ENCODE data around the gene SNPH.

The SNPH gene

DNA sequence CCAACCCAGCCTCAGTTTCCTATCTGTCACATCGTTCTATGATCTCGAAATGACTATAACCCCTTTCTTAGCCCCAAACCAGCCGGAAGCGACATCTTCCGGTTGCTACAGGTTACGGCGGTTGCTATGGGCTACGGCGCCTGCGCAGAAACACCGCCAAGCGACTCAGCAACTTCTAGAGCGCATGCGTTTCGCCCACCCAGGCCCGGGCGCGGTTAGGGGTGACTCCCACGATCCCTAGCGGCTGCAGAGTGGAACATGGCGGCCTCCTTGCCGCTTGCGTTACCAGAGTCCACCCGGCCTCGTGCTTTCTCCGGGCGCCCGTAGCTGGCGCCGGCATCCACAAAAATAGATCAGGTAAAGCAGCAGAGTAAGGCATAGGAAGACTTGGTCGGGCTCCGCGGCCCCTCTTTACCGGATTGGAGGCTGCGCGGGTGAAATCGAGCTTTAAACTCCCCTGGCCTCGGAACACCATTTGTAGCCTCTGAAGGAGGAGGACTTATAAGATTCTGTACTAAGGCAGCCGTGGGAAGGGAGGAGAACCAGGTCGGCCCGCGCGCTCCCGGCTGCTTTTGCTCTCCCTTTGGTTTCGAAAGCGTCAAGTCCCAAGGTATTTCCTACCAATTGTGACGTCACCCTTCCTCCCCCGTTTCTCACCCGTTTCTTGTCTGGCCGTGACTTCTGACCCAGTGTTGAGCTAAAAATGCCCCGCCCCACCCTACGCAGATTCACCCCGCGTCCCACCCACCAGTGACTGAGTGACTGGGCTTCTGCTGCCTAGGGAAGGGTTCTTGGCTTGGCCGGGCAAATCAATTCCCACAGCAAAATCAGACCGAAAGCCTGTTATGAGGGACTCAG, 59.3 kb downstream of the SNPH start:
- peak; percentile 95 for DNase-seq

DNA sequence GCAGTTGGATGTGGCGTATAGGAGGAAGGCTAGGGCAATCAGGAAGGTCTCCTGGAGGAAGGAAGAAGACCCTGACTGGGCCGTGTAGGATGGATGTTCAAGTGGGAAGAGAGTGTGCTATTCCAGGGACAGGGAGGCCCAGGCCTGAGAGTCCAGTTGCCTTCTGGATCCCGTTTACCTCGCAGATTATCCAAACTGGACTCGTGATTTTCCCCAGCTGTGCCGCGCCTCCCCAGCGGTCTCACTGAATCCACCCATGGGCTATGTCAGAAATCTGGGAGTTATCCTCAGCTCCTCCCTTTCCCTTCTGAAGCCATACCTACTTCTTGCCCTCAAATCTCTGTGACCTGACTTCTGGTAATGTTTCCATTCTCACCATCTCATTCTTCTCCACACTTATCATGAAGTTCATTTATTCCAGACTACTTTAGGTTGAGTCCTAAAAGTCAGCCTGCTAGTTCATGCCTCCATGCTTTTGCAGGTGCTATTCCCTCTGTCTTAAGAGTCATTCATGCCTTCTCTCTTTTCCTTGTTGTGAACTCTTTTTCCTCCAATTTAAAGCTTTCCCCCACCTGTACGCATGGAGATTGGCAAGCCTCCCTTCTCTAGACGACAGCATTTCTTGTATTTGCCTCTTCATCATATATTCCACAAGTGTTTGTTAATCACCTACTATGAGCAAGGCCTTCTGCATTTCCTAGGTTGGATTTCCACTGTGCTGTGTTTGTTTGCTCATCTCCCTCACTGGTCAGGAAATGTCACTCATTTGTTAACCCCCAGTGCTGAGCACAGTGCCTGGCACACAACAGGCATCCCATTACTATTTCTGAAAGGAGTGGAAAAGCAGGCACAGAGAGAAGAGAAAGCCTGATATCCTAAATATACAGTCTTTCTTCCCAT, 60.2 kb downstream of the SNPH start:
- no peak for DNase-seq

- no peak for DNase-seq
These were observed 61.2 kb downstream of the SNPH start for GRCh38 chr20:1327241-1327653.

- DNase-seq, result no peak
These were observed 62.0 kb downstream of the SNPH start for GRCh38 chr20:1327827-1328679.

DNA sequence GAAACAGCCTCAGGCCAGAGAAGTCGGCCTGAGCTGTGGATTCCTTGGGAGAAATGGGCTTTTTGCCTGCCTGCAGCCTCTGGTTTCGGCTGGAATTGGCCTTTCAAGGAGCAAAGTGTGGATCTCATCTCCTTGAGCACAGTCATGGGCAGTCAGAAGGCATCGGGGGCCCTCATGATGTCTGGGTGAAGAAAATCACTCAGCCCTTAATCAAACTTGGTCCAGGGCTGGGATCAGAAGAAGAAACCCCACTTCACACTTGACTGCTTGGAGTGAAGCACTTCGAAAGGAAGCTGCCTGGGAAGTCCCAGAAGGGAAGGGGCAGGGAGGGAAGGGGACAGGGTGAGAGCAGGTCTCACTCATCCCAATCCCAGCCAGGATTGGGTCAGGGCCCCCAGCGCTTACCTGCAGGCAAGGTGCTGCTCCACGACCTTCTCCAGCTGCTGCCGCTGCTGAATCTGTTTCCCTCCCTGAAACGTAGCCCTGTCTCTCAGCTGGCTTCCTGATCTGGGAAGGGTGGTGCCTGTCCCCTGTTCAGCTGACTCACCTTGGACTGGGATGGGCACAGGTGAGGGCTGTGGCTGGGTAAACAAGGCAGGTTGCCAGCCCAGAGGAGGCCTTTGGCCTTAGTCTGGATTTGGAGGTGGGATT, 62.7 kb downstream of the SNPH start, which contains the start of gene SDCBP2:
TSS of gene SDCBP2 (minus strand) at position 460 of the 651 bp plus-strand sequence. CDS start 8,723 bp downstream, outside the sequence.
- no peak for DNase-seq

- no peak for DNase-seq
These were observed 64.2 kb downstream of the SNPH start for GRCh38 chr20:1330075-1330830.

DNA sequence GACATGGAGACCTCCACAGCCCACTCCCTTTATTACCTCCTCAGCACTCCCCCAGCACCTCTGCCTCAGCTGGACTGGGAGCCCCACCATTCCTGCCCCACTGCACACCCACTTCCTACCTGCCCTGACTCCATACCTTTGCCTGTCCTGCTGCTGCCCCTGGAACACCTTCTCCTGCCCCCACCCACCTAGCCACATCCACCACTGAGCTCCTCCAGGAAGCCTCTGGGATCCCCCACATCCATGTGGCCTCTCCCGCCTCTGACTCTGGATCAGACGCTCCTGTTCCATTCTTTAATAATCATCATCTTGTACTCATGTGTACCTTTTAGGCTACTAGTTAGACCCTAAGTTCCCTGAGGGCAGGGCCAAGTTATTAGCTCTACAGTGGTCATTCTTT, 65.0 kb downstream of the SNPH start:
- no peak for DNase-seq

- no peak for DNase-seq
These were observed 65.8 kb downstream of the SNPH start for GRCh38 chr20:1331801-1332453.

GRCh38 chr20:1332749-1333300, 66.7 kb downstream of the SNPH start:
- DNase-seq, result no peak

GRCh38 chr20:1333462-1334369, 67.6 kb downstream of the SNPH start:
- no peak for DNase-seq

DNA sequence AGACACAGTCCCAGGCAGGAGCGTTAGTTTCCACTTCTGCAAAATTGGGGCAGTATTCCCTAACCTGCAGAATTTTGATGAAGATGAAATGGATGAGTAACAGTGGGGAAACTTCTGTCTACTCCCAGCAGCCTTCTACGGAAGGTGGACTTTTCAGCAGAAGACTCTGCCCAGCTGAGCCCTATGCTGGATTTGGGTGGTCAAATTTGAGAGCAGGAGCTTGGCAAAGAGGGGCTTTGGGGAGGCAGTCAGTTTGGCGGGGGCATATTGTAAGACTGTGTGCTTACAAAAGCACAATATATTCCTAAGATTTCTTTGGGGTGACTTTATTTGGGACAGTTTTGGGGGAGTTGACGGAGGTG, 68.3 kb downstream of the SNPH start:
- DNase-seq, result no peak

GRCh38 chr20:1334761-1335160, 68.7 kb downstream of the SNPH start:
- no peak for DNase-seq

GRCh38 chr20:1335961-1336698, 70.0 kb downstream of the SNPH start:
- no peak for DNase-seq

- DNase-seq, result no peak
These were observed 70.7 kb downstream of the SNPH start for GRCh38 chr20:1336699-1337367.

DNA sequence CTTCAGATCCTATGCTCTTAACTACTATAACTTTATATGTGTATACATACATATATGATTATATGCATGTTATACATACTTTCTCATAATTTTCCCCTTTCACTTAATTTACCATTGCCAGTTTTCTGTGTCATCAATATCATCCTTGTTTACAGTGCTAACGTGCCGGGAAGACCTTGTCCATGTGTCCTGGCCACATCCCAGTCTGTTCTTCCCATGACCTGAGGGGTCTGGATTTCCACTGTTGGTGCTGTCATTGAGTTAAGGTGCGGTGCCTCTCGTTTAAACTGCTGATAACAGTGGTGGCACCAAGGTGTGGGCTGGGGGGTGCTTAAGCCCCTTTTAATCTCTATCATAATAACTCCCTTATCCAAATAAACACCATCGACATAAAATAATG, 71.3 kb downstream of the SNPH start:
- no peak for DNase-seq

DNA sequence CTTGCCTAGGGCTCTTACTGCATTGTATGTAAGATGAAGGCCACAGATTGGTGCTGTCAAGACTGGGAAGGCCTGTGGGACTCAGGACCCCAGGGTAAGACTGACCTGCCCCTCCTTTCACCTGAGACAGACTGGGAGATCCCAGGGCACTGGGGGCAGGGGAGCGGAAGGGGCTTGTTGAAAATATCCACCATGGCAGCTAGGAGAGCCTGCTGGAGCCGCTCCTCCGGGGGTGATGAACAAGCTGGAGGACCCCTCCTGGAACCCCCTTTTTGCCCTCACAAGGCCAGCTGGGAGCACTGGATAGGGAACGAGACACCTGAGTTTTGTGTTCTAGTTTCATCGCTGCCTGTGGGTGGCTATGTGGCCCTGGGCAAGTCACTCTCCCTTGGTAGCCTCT, 72.0 kb downstream of the SNPH start:
- no peak for DNase-seq

DNA sequence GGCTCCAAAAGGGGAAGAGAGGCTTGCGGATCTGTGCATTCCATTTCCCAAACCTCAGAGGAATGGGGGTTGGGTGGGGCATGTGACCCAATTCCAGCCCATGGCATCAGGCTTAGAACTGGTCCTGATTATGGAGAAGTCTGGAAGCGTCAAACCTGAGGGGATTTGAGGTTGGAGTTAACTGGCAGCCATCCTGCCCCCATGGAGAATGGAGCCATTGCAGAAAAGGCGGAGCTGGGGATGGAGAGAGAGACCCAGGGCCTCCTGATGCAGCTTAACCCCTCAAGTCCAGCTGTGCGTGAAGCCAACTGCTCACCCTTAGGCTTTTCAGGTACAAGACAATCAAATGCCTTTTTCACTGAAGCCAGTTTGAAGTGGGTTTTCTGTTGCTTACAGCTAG, 72.7 kb downstream of the SNPH start:
- DNase-seq, result no peak

Measured in retina (tissue), 1 donor.